Measurements from ENCODE around the gene DZIP3. TPM values are rescaled to one million over a fixed set of nuclear protein-coding genes. Genes with fewer than 3 reads are reported as not detected.

Gene DZIP3
- total and polyA plus RNA-seq, 2 experiments from 2014 or later, result 28.7 to 32.0 TPM

- TF ChIP-seq NANOG (IDR thresholded peaks at IDR 0.05; ENCODE audit: borderline replicate concordance), result no peak
- no peak for TF ChIP-seq ETS1 (IDR thresholded peaks at IDR 0.05)
- TF ChIP-seq REST (IDR thresholded peaks at IDR 0.05; ENCODE audit: unreplicated experiment), result no peak
- TF ChIP-seq STAT1 (IDR thresholded peaks at IDR 0.05; ENCODE audit: unreplicated experiment), result no peak
- no peak for TF ChIP-seq EZH2phosphoT487 (IDR thresholded peaks at IDR 0.05; ENCODE audit: unreplicated experiment)
- TF ChIP-seq POLR2AphosphoS5 (IDR thresholded peaks at IDR 0.05; ENCODE audit: low read depth), result no peak
- TF ChIP-seq EZH2 (IDR thresholded peaks at IDR 0.05; ENCODE audit: low read depth, unreplicated experiment), result no peak
Measured at GRCh38 chr3:108554913-108555571, 34.5 kb upstream of the DZIP3 start (continued).

GRCh38 chr3:108555966-108556581 lies 33.4 kb upstream of the DZIP3 start:
- no peaks in the 10 kb centered on the region for H3K9me2 ChIP-seq (ENCODE audit: insufficient read depth)
- Mint-ChIP-seq H3K27me3 (ENCODE audit: insufficient read depth, low read depth, poor library complexity) (peaks cover 1% of the 10 kb centered on the region), H3K36me3 (ENCODE audit: low read depth) (peaks cover 54% of the 10 kb centered on the region), H3K9me3 (no peaks in the 10 kb centered on the region), H3K4me3 (no peak overlapping the region), H3K27ac (no peak overlapping the region), H3K4me1 (peaks cover 8% of the 10 kb centered on the region; the same call in 2 of the 3 replicates)
- H3F3A ChIP-seq (replicated peaks; ENCODE audit: low read depth), result no peaks in the 10 kb centered on the region
- DNase-seq (ENCODE audit: low spot score) (no peak), ATAC-seq (no peak)
- peaks cover 51% of the 10 kb centered on the region for H3K36me3 ChIP-seq (ENCODE audit: insufficient read depth)
- 0 out of 2 replicates have a peak, but pooled peaks cover under 1% of the 10 kb centered on the region for H4K20me1 ChIP-seq (replicated peaks; ENCODE audit: insufficient read depth)
- H3K27ac ChIP-seq (ENCODE audit: low read depth), result no peak overlapping the region
- no peaks in the 10 kb centered on the region for H3K79me2 ChIP-seq (replicated peaks; ENCODE audit: insufficient read depth)
- H3K4me3 ChIP-seq, result no peak overlapping the region
- no peak overlapping the region for H3K4me2 ChIP-seq
- H2AFZ ChIP-seq, result no peak overlapping the region
- no peaks in the 10 kb centered on the region for H3K27me3 ChIP-seq (ENCODE audit: insufficient read depth)
- 0 out of 2 replicates have a peak, but pooled peaks cover 4% of the 10 kb centered on the region for H3K4me1 ChIP-seq (ENCODE audit: insufficient read depth)
- TF ChIP-seq REST (IDR thresholded peaks at IDR 0.05; ENCODE audit: unreplicated experiment), result no peak
- TF ChIP-seq ETS1 (IDR thresholded peaks at IDR 0.05), result no peak
- TF ChIP-seq JUNB (IDR thresholded peaks at IDR 0.05; ENCODE audit: unreplicated experiment), result no peak
- no peak for TF ChIP-seq POLR2AphosphoS5 (IDR thresholded peaks at IDR 0.05; ENCODE audit: low read depth)
- TF ChIP-seq ZNF331 (CRISPR knock-in tag; IDR thresholded peaks at IDR 0.05; ENCODE audit: low read depth), result no peak
- TF ChIP-seq ZNF114 (CRISPR knock-in tag; IDR thresholded peaks at IDR 0.05), result no peak
- TF ChIP-seq STAT1 (IDR thresholded peaks at IDR 0.05; ENCODE audit: unreplicated experiment), result no peak
- TF ChIP-seq NANOG (IDR thresholded peaks at IDR 0.05; ENCODE audit: borderline replicate concordance), result no peak
- TF ChIP-seq CREB1 (CRISPR knock-in tag; IDR thresholded peaks at IDR 0.05; ENCODE audit: low read depth), result no peak
- TF ChIP-seq EZH2phosphoT487 (IDR thresholded peaks at IDR 0.05; ENCODE audit: unreplicated experiment), result no peak
- no peak for TF ChIP-seq EZH2 (IDR thresholded peaks at IDR 0.05; ENCODE audit: low read depth, unreplicated experiment)
- no peak for TF ChIP-seq CTCF (conservative IDR thresholded peaks at IDR 0.05; ENCODE audit: low read depth in 2 of 2)
